Mucosa of gallbladder (tissue), 1 donor: ENCODE results near the gene ARRB2. TPM values are rescaled to one million over a fixed set of nuclear protein-coding genes. Genes with fewer than 3 reads are reported as not detected.

ENCODE experiments used
- DNase-seq: peaks from one replicate; pipeline ENCODE4 v3.0.0-alpha.2; 2020; ENCODE audit warnings: low spot score
- total RNA-seq: library from RNA; stranded (reverse); gene quantifications from one replicate; pipeline ENCODE4 v1.2.1, GENCODE V29; 2021
- donor health status: DM: no; HTN: no; CAD: no.

Gene ARRB2
- total RNA-seq, 1 donor from 2014 or later, result 94.6 TPM

GRCh38 chr17:4753392-4753791 lies 43.0 kb downstream of the ARRB2 start:
- no peak for DNase-seq

- peak; percentile 35 for DNase-seq
These were observed 49.4 kb downstream of the ARRB2 start for GRCh38 chr17:4759776-4760236.

- DNase-seq, result no peak
These were observed 54.2 kb downstream of the ARRB2 start for GRCh38 chr17:4764595-4764994.

GRCh38 chr17:4766201-4766600 lies 55.8 kb downstream of the ARRB2 start:
- no peak for DNase-seq

DNA sequence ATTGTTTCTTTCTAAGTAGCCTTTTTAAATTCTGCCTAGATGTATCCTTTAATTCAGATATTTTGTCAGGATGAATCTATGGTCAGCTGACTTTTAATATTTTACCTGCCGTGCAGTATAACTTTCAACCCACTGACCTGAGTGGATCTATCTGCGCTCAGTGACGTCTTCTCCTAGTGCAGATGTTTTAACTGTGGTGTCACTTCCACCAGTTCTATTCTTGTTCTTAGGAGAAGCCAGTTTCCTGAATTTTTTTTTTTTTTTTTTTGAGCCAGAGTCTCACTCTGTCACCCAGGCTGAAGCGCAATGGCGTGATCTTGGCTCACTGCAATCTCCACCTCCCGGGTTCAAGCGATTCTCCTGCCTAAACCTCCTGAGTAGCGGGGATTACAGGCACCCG lies 56.3 kb downstream of the ARRB2 start:
- DNase-seq, result no peak

- no peak for DNase-seq
These were observed 57.9 kb downstream of the ARRB2 start for GRCh38 chr17:4768298-4768697.

GRCh38 chr17:4769628-4770027 lies 59.2 kb downstream of the ARRB2 start:
- no peak for DNase-seq

Other genes with a start within 250 kb of the ARRB2 start
- gene SPNS2, start 211.8 kb upstream of the ARRB2 start, total RNA-seq, result 158 TPM
- gene MYBBP1A, start 155.2 kb upstream of the ARRB2 start, total RNA-seq, result 30.8 TPM
- 21.3 TPM for gene GGT6, start 150.1 kb upstream of the ARRB2 start, total RNA-seq
- gene SMTNL2, start 126.1 kb upstream of the ARRB2 start, total RNA-seq, result 2.4 TPM
- gene ALOX15, start 69.0 kb upstream of the ARRB2 start, total RNA-seq, result 0.49 TPM
- gene PELP1, start 6.5 kb upstream of the ARRB2 start, total RNA-seq, result 56.4 TPM
- 25.6 TPM for gene MED11, start 20.8 kb downstream of the ARRB2 start, total RNA-seq
- gene ZMYND15, start 29.2 kb downstream of the ARRB2 start, total RNA-seq, result 5.3 TPM
- gene CXCL16, start 29.3 kb downstream of the ARRB2 start, total RNA-seq, result 92.6 TPM
- 56.9 TPM for gene TM4SF5, start 61.3 kb downstream of the ARRB2 start, total RNA-seq
- gene VMO1, start 75.7 kb downstream of the ARRB2 start, total RNA-seq, result 3.9 TPM
- gene GLTPD2, start 78.3 kb downstream of the ARRB2 start, total RNA-seq, result 0.46 TPM
- 104 TPM for gene PSMB6, start 85.5 kb downstream of the ARRB2 start, total RNA-seq
- 48.7 TPM for gene PLD2, start 96.5 kb downstream of the ARRB2 start, total RNA-seq
- 161 TPM for gene MINK1, start 122.7 kb downstream of the ARRB2 start, total RNA-seq
- 8.8 TPM for gene C17orf107, start 188.9 kb downstream of the ARRB2 start, total RNA-seq
- 9.4 TPM for gene CHRNE, start 192.5 kb downstream of the ARRB2 start, total RNA-seq
- not detected for gene GP1BA, start 221.6 kb downstream of the ARRB2 start, total RNA-seq
- gene SLC25A11, start 229.4 kb downstream of the ARRB2 start, total RNA-seq, result 68.9 TPM
- gene RNF167, start 229.6 kb downstream of the ARRB2 start, total RNA-seq, result 140 TPM
- gene PFN1, start 237.9 kb downstream of the ARRB2 start, total RNA-seq, result 484 TPM
- 7.5 TPM for gene ENO3, start 240.5 kb downstream of the ARRB2 start, total RNA-seq